ENCODE results near the gene LENG8.

LENG8 gene

GRCh38 chr19:54484451-54484850, 35.5 kb downstream of the LENG8 start:
- Histone ChIP-seq H4K20me1 (ENCODE audit: insufficient read depth, low read length) (no peaks in the 10 kb centered on the region), H3K9me3 (ENCODE audit: insufficient read depth, low read length, severe bottlenecking) (no peaks in the 10 kb centered on the region), H3K4me1 (ENCODE audit: insufficient read depth, low read length) (no peaks in the 10 kb centered on the region), H3K4me2 (ENCODE audit: insufficient read depth, low read length) (no peak overlapping the region), H3K79me2 (ENCODE audit: insufficient read depth, low read length) (no peaks in the 10 kb centered on the region), H2AFZ (ENCODE audit: low read depth, low read length) (no peak overlapping the region), H3K36me3 (ENCODE audit: insufficient read depth, low read length) (no peaks in the 10 kb centered on the region), H3K9ac (ENCODE audit: low read depth, low read length) (no peak overlapping the region), H3K27me3 (ENCODE audit: insufficient read depth, low read length, poor library complexity) (no peaks in the 10 kb centered on the region), H3K27ac (ENCODE audit: low read length) (no peak overlapping the region), H3K4me3 (ENCODE audit: low read depth in 1 of 2, low read length in 2 of 2) (no peak overlapping the region)
- no peak for ATAC-seq (ENCODE audit: insufficient read depth, low read depth)
- no peak for DNase-seq
- TF ChIP-seq EZH2 (IDR thresholded peaks at IDR 0.05; ENCODE audit: borderline replicate concordance, low read depth, low read length, severe bottlenecking): no peak
- no peak for TF ChIP-seq CTCF (IDR thresholded peaks at IDR 0.05; ENCODE audit: borderline replicate concordance, extremely low read depth, low read length, poor library complexity, severe bottlenecking)

GRCh38 chr19:54485851-54486250, 36.9 kb downstream of the LENG8 start:
- Histone ChIP-seq H3K9me3 (ENCODE audit: insufficient read depth, low read length, severe bottlenecking) (no peaks in the 10 kb centered on the region), H3K79me2 (ENCODE audit: insufficient read depth, low read length) (no peaks in the 10 kb centered on the region), H3K36me3 (ENCODE audit: insufficient read depth, low read length) (no peaks in the 10 kb centered on the region), H2AFZ (ENCODE audit: low read depth, low read length) (no peak overlapping the region), H3K27me3 (ENCODE audit: insufficient read depth, low read length, poor library complexity) (no peaks in the 10 kb centered on the region), H4K20me1 (ENCODE audit: insufficient read depth, low read length) (no peaks in the 10 kb centered on the region), H3K4me3 (ENCODE audit: low read depth in 1 of 2, low read length in 2 of 2) (no peak overlapping the region), H3K4me1 (ENCODE audit: insufficient read depth, low read length) (no peaks in the 10 kb centered on the region), H3K9ac (ENCODE audit: low read depth, low read length) (no peak overlapping the region), H3K27ac (ENCODE audit: low read length) (no peak overlapping the region), H3K4me2 (ENCODE audit: insufficient read depth, low read length) (no peak overlapping the region)
- TF ChIP-seq CTCF (IDR thresholded peaks at IDR 0.05; ENCODE audit: borderline replicate concordance, extremely low read depth, low read length, poor library complexity, severe bottlenecking) (no peak), EZH2 (IDR thresholded peaks at IDR 0.05; ENCODE audit: borderline replicate concordance, low read depth, low read length, severe bottlenecking) (no peak)
- ATAC-seq (ENCODE audit: insufficient read depth, low read depth) (no peak), DNase-seq (no peak)

GRCh38 chr19:54489341-54489740, 40.3 kb downstream of the LENG8 start:
- Histone ChIP-seq H3K4me3 (ENCODE audit: low read depth in 1 of 2, low read length in 2 of 2) (no peak overlapping the region), H3K4me2 (ENCODE audit: insufficient read depth, low read length) (no peak overlapping the region), H3K36me3 (ENCODE audit: insufficient read depth, low read length) (no peaks in the 10 kb centered on the region), H3K79me2 (ENCODE audit: insufficient read depth, low read length) (peaks cover 2% of the 10 kb centered on the region; the same call in 1 of the 2 replicates), H3K4me1 (ENCODE audit: insufficient read depth, low read length) (no peaks in the 10 kb centered on the region), H3K9me3 (ENCODE audit: insufficient read depth, low read length, severe bottlenecking) (no peaks in the 10 kb centered on the region), H4K20me1 (ENCODE audit: insufficient read depth, low read length) (no peaks in the 10 kb centered on the region), H2AFZ (ENCODE audit: low read depth, low read length) (no peak overlapping the region), H3K27ac (ENCODE audit: low read length) (no peak overlapping the region), H3K9ac (ENCODE audit: low read depth, low read length) (no peak overlapping the region), H3K27me3 (ENCODE audit: insufficient read depth, low read length, poor library complexity) (no peaks in the 10 kb centered on the region)
- ATAC-seq (ENCODE audit: insufficient read depth, low read depth) (no peak), DNase-seq (no peak)
- TF ChIP-seq EZH2 (IDR thresholded peaks at IDR 0.05; ENCODE audit: borderline replicate concordance, low read depth, low read length, severe bottlenecking) (no peak), CTCF (IDR thresholded peaks at IDR 0.05; ENCODE audit: borderline replicate concordance, extremely low read depth, low read length, poor library complexity, severe bottlenecking) (no peak)

- Histone ChIP-seq H4K20me1 (ENCODE audit: insufficient read depth, low read length) (no peaks in the 10 kb centered on the region), H3K36me3 (ENCODE audit: insufficient read depth, low read length) (no peaks in the 10 kb centered on the region), H3K27me3 (ENCODE audit: insufficient read depth, low read length, poor library complexity) (no peaks in the 10 kb centered on the region), H3K27ac (ENCODE audit: low read length) (no peak overlapping the region), H3K9ac (ENCODE audit: low read depth, low read length) (no peak overlapping the region), H3K4me3 (ENCODE audit: low read depth in 1 of 2, low read length in 2 of 2) (no peak overlapping the region), H3K79me2 (ENCODE audit: insufficient read depth, low read length) (peaks cover 2% of the 10 kb centered on the region; the same call in 1 of the 2 replicates), H3K9me3 (ENCODE audit: insufficient read depth, low read length, severe bottlenecking) (no peaks in the 10 kb centered on the region), H2AFZ (ENCODE audit: low read depth, low read length) (no peak overlapping the region), H3K4me1 (ENCODE audit: insufficient read depth, low read length) (no peaks in the 10 kb centered on the region), H3K4me2 (ENCODE audit: insufficient read depth, low read length) (no peak overlapping the region)
- no peak for DNase-seq
- no peak for ATAC-seq (ENCODE audit: insufficient read depth, low read depth)
- TF ChIP-seq CTCF (IDR thresholded peaks at IDR 0.05; ENCODE audit: borderline replicate concordance, extremely low read depth, low read length, poor library complexity, severe bottlenecking) (no peak), EZH2 (IDR thresholded peaks at IDR 0.05; ENCODE audit: borderline replicate concordance, low read depth, low read length, severe bottlenecking) (no peak)
Observed at GRCh38 chr19:54489766-54490165, 40.8 kb downstream of the LENG8 start.
